GM12878 (cell line): ENCODE results near the gene PRSS50. TPM values are rescaled to one million over a fixed set of nuclear protein-coding genes. Genes with fewer than 3 reads are reported as not detected.

ENCODE experiments used
- ATAC-seq: fragments of 200-7000 bp; cut with Tn5 transposase; 3 replicates; pipeline ENCODE4 v1.9.1; 2020; ENCODE audit warnings: mild to moderate bottlenecking, moderate library complexity
- BruUV-seq: library from RNA; stranded (reverse); fragments of 400-500 nt; replicated peaks from 2 replicates; lab custom pipeline; 2021; lab: Mats Ljungman, UMichigan
- CTCF ChIA-PET: fragments of 300-600 bp; sonication (Branson Sonifier 250); formaldehyde crosslinking; extraction: SDS; loops from one replicate; lab custom pipeline; 2021; ENCODE audit warnings: inconsistent platforms; lab: Yijun Ruan, JAX
- POLR2A ChIA-PET: fragments of 350-600 bp; formaldehyde crosslinking; extraction: SDS; loops from one replicate; lab custom pipeline; 2021; ENCODE audit warnings: inconsistent platforms; lab: Charles Lee
- RAD21 ChIA-PET: fragments of 300-600 bp; sonication (Branson Sonifier 250); formaldehyde crosslinking; loops from one replicate; lab custom pipeline; 2023; ENCODE audit warnings: antibody characterized with exemption; ENCODE audit not compliant: unreplicated experiment; lab: Charles Lee
- SMC1A ChIA-PET: fragments of 300-600 bp; sonication (Branson Sonifier 250); formaldehyde crosslinking; loops from one replicate; lab custom pipeline; 2023; ENCODE audit not compliant: unreplicated experiment, uncharacterized antibody; lab: Charles Lee
- DNase-seq: peaks from one replicate; pipeline ENCODE4 v3.0.0-alpha.2; 2011; ENCODE audit warnings: low read depth, low spot score
- FAIRE-seq: peaks from 3 replicates; lab custom pipeline; 2011; peaks lifted over from hg19 to GRCh38; lab: Jason Lieb, UNC
- H2AFZ ChIP-seq: 2 replicates; pipeline ENCODE4 v1.6.0; 2011; ENCODE audit warnings: low read depth, low read length, control low read depth; ENCODE audit not compliant: control insufficient read depth
- H3K27ac ChIP-seq: 2 replicates; pipeline ENCODE4 v1.5.1; 2011; ENCODE audit warnings: control low read depth; ENCODE audit not compliant: control insufficient read depth, insufficient read depth
- H3K27me3 ChIP-seq, 2 experiments: replicated peaks in 1 of 2; 2 replicates each; pipeline versions ENCODE4 v1.6.0 to v1.6.1; 2011; ENCODE audit warnings: low read length in 1 of 2; ENCODE audit not compliant: control insufficient read depth in 2 of 2, insufficient read depth in 2 of 2
- H3K36me3 ChIP-seq, 2 experiments: 2 replicates each; pipeline ENCODE4 v1.5.1; 2011; ENCODE audit warnings: low read length in 1 of 2; ENCODE audit not compliant: control insufficient read depth in 2 of 2, insufficient read depth in 2 of 2
- H3K4me1 ChIP-seq: 2 replicates; pipeline ENCODE4 v1.6.1; 2011; ENCODE audit warnings: mild to moderate bottlenecking, low read length, moderate library complexity, mixed read lengths; ENCODE audit not compliant: control insufficient read depth, insufficient read depth
- H3K4me2 ChIP-seq: 2 replicates; pipeline ENCODE4 v1.6.0; 2011; ENCODE audit warnings: control low read depth; ENCODE audit not compliant: control insufficient read depth, insufficient read depth
- H3K4me3 ChIP-seq: fragments of 200-600 bp; sonication (generic); 2 replicates; pipeline ENCODE4 v1.5.1; 2016
- H3K79me2 ChIP-seq: 2 replicates; pipeline ENCODE4 v1.6.0; 2011; ENCODE audit warnings: low read length; ENCODE audit not compliant: control insufficient read depth, insufficient read depth
- H3K9ac ChIP-seq: 2 replicates; pipeline ENCODE4 v1.8.0; 2011; ENCODE audit warnings: low read length, control low read depth, mixed read lengths; ENCODE audit not compliant: control insufficient read depth, insufficient read depth
- H3K9me3 ChIP-seq: replicated peaks from 3 replicates; pipeline ENCODE4 v1.5.1; 2011; ENCODE audit warnings: mild to moderate bottlenecking, low read length; ENCODE audit not compliant: control insufficient read depth, insufficient read depth
- H4K20me1 ChIP-seq: 2 replicates; pipeline ENCODE4 v1.6.0; 2011; ENCODE audit not compliant: control insufficient read depth, insufficient read depth
- E2F8 ChIP-seq: fragments of 450-650 bp; IDR thresholded peaks from 2 replicates; pipeline ENCODE4 v1.6.1; 2018; ENCODE audit warnings: mild to moderate bottlenecking, low read depth, moderate library complexity; ENCODE audit not compliant: partially characterized antibody
- E4F1 ChIP-seq: fragments of 450-650 bp; IDR thresholded peaks from 2 replicates; pipeline ENCODE4 v1.6.1; 2018; ENCODE audit warnings: borderline replicate concordance, mild to moderate bottlenecking; ENCODE audit not compliant: partially characterized antibody
- KAT2A ChIP-seq: conservative IDR thresholded peaks from 2 replicates; pipeline ENCODE4 v1.6.1; 2011; ENCODE audit warnings: low read depth, low read length; ENCODE audit not compliant: control insufficient read depth
- NR2C1 ChIP-seq: fragments of 450-650 bp; IDR thresholded peaks from 2 replicates; pipeline ENCODE4 v1.6.1; 2017; ENCODE audit warnings: antibody characterized with exemption, mild to moderate bottlenecking, moderate library complexity
- POLR2AphosphoS2 ChIP-seq: IDR thresholded peaks from 2 replicates; pipeline ENCODE4 v1.6.1; 2011; ENCODE audit warnings: low read depth, mild to moderate bottlenecking, low read length, improper control_type of control experiment, moderate library complexity
- RFX5 ChIP-seq: IDR thresholded peaks from 2 replicates; pipeline ENCODE4 v1.6.1; 2011; ENCODE audit warnings: low read depth, low read length, improper control_type of control experiment
- SMC3 ChIP-seq: IDR thresholded peaks from 2 replicates; pipeline ENCODE4 v1.6.1; 2011; ENCODE audit warnings: low read length, improper control_type of control experiment, borderline replicate concordance
- WGBS: methylation state at CpG from one replicate; pipeline ENCODE4 v1.1.6; 2016; ENCODE audit warnings: low lambda C conversion rate; ENCODE audit not compliant: insufficient replicate concordance, insufficient coverage; ENCODE audit errors: missing lambda C conversion rate; 5-methylcytosine and 5-hydroxymethylcytosine counted together
- in situ Hi-C: fragments of 300-500 bp; cut with MboI; formaldehyde crosslinking; loops from 9 replicates; pipeline ENCODE4 v1.14.3; 2018; ENCODE audit warnings: mixed read lengths
- intact Hi-C: fragments of 100-400 bp; cut with micrococcal nuclease; formaldehyde crosslinking; loops from one replicate; pipeline ENCODE4 v1.14.2; 2022; ENCODE audit not compliant: unreplicated experiment
- polyA plus RNA-seq, 11 experiments: library from polyadenylated mRNA; depleted of rRNA in 4 of 11; unstranded in 6 of 11; stranded (reverse) in 5 of 11; fragments of >200 nt; fragmentation: Nextera tagmentation in 4 of 11; fragmentation: Illumina TruSeq in 1 of 11; extraction: Ambion mirVana in 4 of 11; extraction: Trizol in 1 of 11; gene quantifications; 1 replicate in 1 of 11; 2 replicates in 10 of 11; pipeline versions ENCODE4 v1.2.1 to v1.2.3, GENCODE V29; 2011 to 2016; ENCODE audit warnings: inconsistent platforms in 2 of 11, missing spikeins in 2 of 11, low read depth in 1 of 11
- total RNA-seq, 4 experiments: library from RNA; depleted of rRNA in 3 of 4; stranded (reverse); fragments of >200 nt in 3 of 4; fragmentation: Illumina TruSeq in 1 of 4; extraction: Trizol in 1 of 4; gene quantifications; 2 replicates each; pipeline versions ENCODE4 v1.2.1 to v1.2.3, GENCODE V29; 2013 to 2021

Gene PRSS50
- total and polyA plus RNA-seq, 10 of the 15 experiments (the other 5 are each of a cell fraction or from before 2014, with no cell fraction given), result 0.05 TPM; not detected in 9

GRCh38 chr3:46763178-46763577 is 45.5 kb upstream of the PRSS50 start:
- H3K36me3 ChIP-seq, result no peaks in the 10 kb centered on the region
- ChIA-PET POLR2A (no interaction called here), SMC1A (no interaction called here), CTCF (interaction anchor here (1.0 kb wide), 1 partner anchor 300 kb away, joined by 3 read pairs; no protein-coding TSS in a partner anchor)
- no peak overlapping the region for H2AFZ ChIP-seq
- in situ Hi-C loops, result no loop called here
- no peak overlapping the region for H3K9ac ChIP-seq
- H3K4me1 ChIP-seq, result no peaks in the 10 kb centered on the region
- no peak overlapping the region for H3K27ac ChIP-seq
- no peak for ATAC-seq
- H4K20me1 ChIP-seq, result no peaks in the 10 kb centered on the region
- no peak overlapping the region for H3K4me2 ChIP-seq
- H3K79me2 ChIP-seq, result no peaks in the 10 kb centered on the region
- peaks cover 6% of the 10 kb centered on the region; the same call in 2 of the 3 replicates for H3K9me3 ChIP-seq
- peak; percentile 71 for FAIRE-seq
- DNase-seq, result no peak
- no peak overlapping the region for H3K4me3 ChIP-seq
- no peak for TF ChIP-seq SMC3
- TF ChIP-seq, all 136 proteins: peak for 0
- intact Hi-C loops, result no loop called here
- RAD21 ChIA-PET, result no interaction called here
- no TSS peak for BruUV-seq
- no peaks in the 10 kb centered on the region for H3K27me3 ChIP-seq

GRCh38 chr3:46759239-46760167 is 41.8 kb upstream of the PRSS50 start:
- no TSS peak for BruUV-seq
- intact Hi-C loops (no loop called here), in situ Hi-C loops (no loop called here)
- Histone ChIP-seq H4K20me1 (no peaks in the 10 kb centered on the region), H3K4me3 (no peak overlapping the region), H2AFZ (no peak overlapping the region), H3K9me3 (peaks cover 2% of the 10 kb centered on the region; the same call in 2 of the 3 replicates), H3K27ac (no peak overlapping the region), H3K9ac (no peak overlapping the region), H3K27me3 (no peaks in the 10 kb centered on the region), H3K4me2 (no peak overlapping the region), H3K4me1 (no peaks in the 10 kb centered on the region), H3K36me3 (no peaks in the 10 kb centered on the region), H3K79me2 (no peaks in the 10 kb centered on the region)
- ChIA-PET CTCF (interaction anchor here (0.6 kb wide), 1 partner anchor 88 kb away, joined by 3 read pairs; no protein-coding TSS in a partner anchor), POLR2A (no interaction called here), RAD21 (no interaction called here), SMC1A (interaction anchor here (1.1 kb wide), 1 partner anchor 9 kb away, joined by 5 read pairs; no protein-coding TSS in a partner anchor)
- WGBS, result 51% methylated on average over 4 of the region's 5 CpGs
- FAIRE-seq, result no peak
- no peak for DNase-seq
- ATAC-seq, result no peak
- TF ChIP-seq POLR2AphosphoS2 (no peak), E4F1 (no peak), KAT2A (no peak), RFX5 (no peak), NR2C1 (no peak), E2F8 (no peak)
